ENCODE data around the gene INO80E.
A peak's percentile ranks its signal among the peaks of the same experiment; 100 is the strongest.

Gene INO80E

DNA sequence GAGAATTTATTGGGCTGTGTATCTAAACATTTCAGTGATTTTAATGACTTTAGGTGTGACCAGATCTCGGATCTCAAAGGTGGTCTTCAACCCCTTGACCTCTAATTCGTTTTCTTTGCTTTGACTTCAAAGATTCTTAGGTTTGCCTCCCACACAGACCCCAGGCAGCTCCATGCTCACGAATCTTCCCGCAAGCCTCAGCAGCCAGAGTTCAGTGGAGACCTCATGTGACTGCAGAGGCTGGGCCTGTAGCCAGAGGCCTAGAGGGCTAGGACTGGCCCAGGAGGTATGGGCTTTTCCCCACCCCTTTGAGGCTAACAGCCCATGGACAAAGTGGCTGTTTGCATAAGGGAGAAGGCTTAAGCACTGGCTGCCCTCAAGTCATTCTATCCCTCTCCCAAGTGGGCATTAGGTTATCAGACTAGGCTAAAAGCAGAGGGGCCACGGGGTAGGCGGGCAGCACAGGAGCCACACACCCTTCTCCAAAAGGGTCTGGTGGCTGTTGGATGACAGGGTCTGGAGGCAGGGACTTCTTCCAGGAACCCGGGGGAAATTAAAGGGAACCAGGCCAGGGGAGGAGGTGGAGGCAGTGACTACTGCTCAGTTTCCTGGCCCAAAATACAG is 3.6 kb upstream of the INO80E start:
- no peak for DNase-seq (ENCODE audit: low read depth, low spot score)

DNA sequence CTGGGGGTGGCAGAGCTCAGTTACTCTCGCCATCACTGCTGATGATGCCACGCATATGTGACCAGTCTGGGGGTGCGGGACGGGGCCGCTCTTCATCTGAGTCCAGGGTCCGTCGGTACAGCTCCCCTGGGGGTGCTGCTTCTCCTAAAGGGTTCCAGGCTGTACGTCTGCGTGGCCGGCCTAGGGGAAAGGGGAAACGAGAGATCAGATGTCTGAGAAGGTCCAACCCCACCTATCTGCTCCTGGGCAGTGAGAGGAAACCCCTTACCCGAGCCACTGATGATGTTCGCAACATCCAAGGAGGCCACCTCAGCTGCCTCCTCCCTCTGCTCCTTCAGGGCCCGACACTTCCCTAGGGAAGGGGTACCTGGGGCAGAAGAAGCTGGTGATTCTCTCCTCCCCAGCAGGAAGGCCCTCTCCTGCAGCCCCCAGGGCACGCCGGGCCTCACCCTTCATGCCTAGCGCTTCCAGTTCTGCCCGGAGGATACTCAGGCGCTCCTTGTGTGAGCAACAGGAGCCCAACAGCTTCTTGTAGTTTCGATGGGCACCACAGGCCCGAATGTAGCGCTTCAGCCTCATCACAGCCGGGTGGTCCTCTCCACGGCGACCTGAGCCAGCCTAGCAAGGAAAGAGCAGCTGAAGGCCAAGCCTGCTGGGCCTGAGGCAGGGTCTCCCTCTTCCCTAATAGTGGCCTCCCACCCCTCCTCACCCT is 2.7 kb upstream of the INO80E start:
- no peak for DNase-seq (ENCODE audit: low read depth, low spot score)

GRCh38 chr16:29993903-29994599 is 2.0 kb upstream of the INO80E start:
- no peak for DNase-seq (ENCODE audit: low read depth, low spot score)

GRCh38 chr16:29994600-29995323 is 1.3 kb upstream of the INO80E start:
- DNase-seq (ENCODE audit: low read depth, low spot score), result no peak

- DNase-seq (ENCODE audit: low read depth, low spot score), result peak; percentile 92
These were observed 624 bp upstream of the INO80E start, which contains the start of gene HIRIP3 for GRCh38 chr16:29995324-29995910. Gene HIRIP3 (minus strand): TSS chr16:29995617. CDS start chr16:29995605, 12 bp downstream.

- no peak for DNase-seq (ENCODE audit: low read depth, low spot score)
These were observed 767 bp downstream of the INO80E start for GRCh38 chr16:29996766-29997250.

- DNase-seq (ENCODE audit: low read depth, low spot score), result no peak
These were observed 3.6 kb downstream of the INO80E start for GRCh38 chr16:29999605-30000004.

DNA sequence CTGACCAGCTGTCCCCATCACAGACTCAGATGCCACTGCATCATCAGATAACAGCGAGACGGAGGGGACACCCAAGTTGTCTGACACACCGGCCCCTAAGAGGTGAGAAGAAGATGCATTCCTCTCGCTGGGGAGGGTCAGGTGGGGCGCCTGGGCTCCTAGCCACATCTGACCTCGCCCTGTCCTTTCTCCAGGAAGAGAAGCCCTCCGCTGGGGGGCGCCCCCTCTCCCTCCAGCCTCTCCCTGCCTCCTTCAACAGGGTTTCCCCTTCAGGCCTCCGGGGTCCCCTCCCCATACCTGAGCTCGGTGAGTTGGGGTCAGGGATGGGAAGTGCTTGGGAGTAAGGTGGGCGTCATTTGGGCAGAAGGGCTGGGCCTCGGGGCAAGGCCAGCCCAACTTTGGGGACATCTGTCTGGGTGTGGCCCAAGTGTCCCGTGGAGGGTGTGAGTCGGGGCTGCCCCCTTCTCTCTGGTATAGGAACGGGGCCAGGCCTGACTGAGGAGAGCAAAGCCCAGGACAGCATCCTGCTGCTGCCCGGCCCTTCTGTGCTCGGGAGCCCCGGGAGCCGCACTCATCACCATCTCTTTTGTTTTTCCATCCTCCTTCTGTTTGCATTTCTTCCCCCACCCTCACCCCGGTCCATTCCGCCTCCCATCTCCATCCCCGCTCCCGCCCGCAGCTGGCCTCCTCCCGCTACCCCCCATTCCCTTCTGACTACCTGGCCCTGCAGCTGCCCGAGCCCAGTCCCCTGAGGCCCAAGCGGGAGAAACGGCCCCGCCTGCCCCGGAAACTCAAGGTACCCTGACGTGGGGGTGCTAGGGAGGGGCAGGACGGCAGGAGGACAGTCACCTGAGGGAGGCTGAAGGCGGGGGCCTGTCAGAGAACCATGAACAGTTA is 4.9 kb downstream of the INO80E start:
- no peak for DNase-seq (ENCODE audit: low read depth, low spot score)

DNA sequence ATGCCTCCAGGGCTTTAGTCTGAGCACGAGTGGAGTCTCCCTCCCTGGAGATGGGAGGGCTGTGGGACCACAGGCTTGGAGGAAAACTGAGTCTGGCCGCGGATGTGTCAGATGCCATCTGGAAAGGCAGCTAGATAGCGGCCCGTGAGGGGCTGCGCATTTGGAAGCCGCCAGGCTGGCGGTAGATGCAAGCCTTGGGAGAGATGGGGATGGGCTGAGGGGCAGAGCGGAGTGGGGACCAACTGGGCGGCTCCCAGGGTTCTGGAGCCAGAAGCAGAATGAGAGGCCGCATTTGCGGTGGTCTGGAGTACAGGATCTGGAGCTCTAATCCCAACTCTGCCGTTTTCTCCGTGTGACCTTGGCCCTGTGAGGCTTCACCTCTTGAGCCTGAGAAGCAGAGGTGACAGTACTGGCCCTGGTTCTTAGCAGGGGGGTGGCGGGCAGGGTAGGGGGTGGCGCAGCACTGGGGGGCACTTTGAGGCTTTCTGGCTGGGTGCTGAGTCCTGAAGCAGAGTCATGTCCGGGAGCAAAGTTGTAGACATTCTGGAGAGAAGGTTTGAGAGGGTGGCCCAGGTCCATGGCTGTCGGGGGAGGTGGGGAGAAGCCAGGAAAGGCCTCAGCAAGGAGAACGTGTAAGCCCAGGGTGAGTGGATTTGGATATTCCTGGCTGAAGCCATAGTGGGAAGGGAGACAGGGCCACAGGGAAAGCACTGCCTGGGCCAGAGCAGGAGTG is 6.7 kb downstream of the INO80E start:
- no peak for DNase-seq (ENCODE audit: low read depth, low spot score)

GRCh38 chr16:30003670-30004423 is 7.8 kb downstream of the INO80E start:
- no peak for DNase-seq (ENCODE audit: low read depth, low spot score)

DNA sequence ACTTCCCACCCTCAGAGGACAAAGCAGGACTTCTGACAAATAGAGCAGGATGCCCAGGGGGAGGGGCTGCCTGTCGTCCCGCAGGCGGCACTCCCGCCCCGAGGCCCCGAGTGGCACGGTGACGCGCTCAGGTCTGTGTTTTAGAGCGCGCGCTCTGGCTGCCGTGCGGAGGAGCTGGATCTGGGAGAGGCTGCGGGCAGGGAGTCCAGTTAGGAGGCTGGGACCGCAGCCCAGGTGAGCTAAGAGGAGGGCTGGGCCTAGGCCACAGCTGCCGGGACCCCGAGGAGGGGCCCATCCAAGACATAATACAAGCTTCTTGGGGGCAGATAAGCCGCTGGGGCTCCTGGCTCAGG is 8.4 kb downstream of the INO80E start:
- DNase-seq (ENCODE audit: low read depth, low spot score), result no peak

- no peak for DNase-seq (ENCODE audit: low read depth, low spot score)
These were observed 8.8 kb downstream of the INO80E start for GRCh38 chr16:30004811-30005242.

DNA sequence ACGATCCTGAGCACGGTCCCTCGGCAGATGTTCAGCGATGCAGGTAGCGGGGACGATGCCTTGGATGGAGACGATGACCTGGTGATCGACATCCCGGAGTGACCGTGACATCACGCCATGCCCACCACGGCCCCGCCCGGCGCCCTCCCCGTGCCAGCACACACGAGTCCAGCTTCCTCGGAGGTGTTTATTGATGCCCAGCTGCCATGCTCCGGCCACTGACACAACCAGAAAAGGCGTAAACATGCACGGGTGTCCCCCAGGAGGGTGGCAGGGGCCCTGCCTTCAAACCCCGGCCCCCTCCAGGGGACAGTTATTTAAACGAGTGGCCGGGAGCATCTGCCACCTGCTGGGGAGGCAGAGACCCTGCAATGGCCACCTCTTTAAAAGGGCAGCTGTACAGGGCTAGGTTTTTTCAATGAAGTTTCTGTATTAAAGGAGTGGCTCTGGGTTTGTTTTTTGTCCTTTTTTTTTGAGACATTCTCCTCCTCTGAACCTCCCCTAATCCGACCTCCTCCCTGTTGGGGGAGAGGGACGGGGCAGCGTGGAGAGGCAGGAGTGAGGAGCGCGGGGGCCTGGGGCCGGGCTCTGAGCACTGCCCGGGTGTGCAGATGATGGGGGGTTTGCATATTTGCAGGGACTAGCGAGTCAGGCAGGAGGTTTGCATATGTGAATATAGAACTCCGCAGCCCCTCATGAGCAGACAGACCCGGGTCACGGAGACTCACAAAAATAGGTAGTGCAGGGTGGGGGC is 9.5 kb downstream of the INO80E start:
- no peak for DNase-seq (ENCODE audit: low read depth, low spot score)

GRCh38 chr16:30006095-30006473 is 10.0 kb downstream of the INO80E start:
- DNase-seq (ENCODE audit: low read depth, low spot score), result no peak

DNA sequence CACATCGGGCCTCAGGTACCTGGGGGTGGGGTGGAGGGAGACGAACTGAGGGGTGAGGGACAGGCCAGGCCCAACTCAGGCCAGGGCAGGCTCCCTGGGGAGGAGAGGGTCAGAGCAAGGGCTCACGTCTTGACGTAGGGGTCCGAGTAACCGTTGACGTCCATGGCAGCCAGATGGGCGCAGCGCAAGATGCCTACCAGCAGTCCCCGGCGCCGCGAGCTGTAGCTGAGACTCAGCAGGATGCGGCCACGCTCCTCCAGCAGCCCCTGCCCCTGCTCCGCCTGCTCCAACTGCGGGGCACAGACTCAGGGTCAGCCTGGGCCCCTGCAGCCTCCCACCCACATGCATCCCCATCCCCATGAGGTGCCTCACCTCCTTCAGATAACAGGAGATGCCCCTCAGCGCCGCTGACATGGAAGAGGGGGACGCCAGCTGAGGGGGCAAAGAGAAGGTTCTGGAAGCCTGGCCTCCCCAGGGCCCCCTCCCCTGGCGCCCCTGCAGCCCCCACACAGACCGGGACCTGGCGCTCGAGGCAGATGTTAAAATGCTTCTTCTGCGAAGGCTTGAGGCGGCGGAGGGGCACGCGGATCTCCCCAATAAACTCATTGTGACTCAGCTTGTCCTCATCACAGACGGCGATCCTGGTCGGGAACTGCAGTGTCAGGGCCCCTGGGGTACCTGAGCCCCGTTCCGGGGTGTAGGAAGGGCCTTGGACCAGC is 10.8 kb downstream of the INO80E start:
- no peak for DNase-seq (ENCODE audit: low read depth, low spot score)

DNA sequence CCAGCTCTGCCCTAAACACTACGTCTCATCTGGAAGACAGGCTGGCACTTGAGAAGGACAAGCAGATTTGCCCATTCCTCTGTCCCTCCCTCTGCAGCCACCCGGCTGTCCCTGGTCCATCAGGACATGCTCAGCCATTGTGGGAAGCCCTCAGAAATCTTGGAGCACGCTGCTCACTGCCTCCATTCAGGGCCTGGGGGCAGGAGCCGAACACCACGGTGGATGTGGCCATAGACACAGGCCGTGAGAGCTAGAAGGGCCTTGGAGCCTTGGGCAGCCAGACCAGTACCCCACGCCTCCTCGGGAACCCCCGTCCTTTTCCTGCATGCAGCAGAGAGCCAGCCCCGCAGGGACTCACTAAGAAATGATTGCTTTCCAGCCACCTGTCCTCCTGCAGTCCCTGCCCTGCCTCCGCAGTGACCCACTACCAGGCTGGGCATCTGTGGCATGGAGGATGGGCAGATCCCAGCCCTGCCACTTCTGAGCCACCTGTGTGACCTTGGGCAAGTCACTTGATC is 11.4 kb downstream of the INO80E start:
- DNase-seq (ENCODE audit: low read depth, low spot score), result no peak

DNA sequence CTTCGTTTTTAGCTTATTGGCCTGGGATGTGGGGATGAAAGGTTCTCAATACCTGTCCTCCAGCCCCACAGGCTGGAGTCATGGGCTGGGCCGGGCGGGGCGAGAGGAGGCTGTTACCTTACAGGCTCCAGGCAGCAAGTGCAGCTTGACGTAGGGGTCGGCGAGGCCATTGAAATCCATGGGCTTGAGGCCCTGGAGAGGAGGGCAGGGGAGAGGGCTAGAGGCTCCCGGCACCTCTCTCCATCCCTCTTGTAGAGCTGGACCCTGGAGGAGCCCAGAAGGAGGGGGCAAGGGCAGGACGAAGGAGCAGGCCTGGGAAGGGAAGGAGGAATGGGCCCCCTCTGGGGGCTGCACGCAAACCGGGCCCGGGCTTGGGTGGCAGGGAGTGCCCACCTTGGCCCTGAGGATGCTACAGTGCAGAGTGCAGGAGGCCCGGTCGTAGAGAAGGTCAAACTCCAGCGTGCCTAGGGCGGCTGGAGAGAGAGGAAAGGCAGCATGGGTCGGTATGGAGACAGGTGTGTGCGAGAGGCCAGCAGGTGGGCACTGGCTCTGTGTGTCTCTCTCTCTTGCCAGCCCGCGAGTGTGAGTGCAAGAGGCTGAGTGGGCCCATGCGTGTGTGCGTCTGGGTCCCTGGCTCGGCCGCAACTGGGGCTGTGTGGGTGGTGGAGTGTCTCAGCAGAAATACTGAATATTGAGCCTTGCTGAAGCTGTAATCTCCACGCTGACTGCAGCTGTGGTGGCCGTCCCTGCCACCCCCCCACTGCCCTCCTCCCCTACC is 13.2 kb downstream of the INO80E start:
- no peak for DNase-seq (ENCODE audit: low read depth, low spot score)
